Mucosa of descending colon (tissue), 3 donors: Measurements from ENCODE around the gene TMEM170B. TPM values are rescaled to one million over a fixed set of nuclear protein-coding genes. Genes with fewer than 3 reads are reported as not detected.

Experiments used
- ATAC-seq: fragments of 200-7000 bp; cut with Tn5 transposase; one replicate; pipeline ENCODE4 v1.9.1; 2020; ENCODE audit warnings: mild to moderate bottlenecking, moderate library complexity
- DNase-seq, 3 donors: peaks; one replicate each; pipeline ENCODE4 v3.0.0-alpha.2; 2020
- H3K36me3 ChIP-seq: fragments of 200-600 bp; one replicate; pipeline ENCODE4 v1.8.0; 2021; ENCODE audit warnings: low read depth, mild to moderate bottlenecking
- H3K4me1 ChIP-seq: fragments of 200-600 bp; one replicate; pipeline ENCODE4 v1.8.0; 2021; ENCODE audit warnings: low read depth, mild to moderate bottlenecking
- H3K4me3 ChIP-seq: fragments of 200-600 bp; one replicate; pipeline ENCODE4 v1.8.0; 2021; ENCODE audit warnings: mild to moderate bottlenecking
- H3K9me3 ChIP-seq: fragments of 200-600 bp; one replicate; pipeline ENCODE4 v1.8.0; 2021; ENCODE audit warnings: mild to moderate bottlenecking
- intact Hi-C, 2 donors: fragments of 100-400 bp; cut with DNase I in 1 of 2; cut with micrococcal nuclease in 1 of 2; formaldehyde crosslinking; loops; one replicate each; pipeline versions ENCODE4 v1.11.0 to v1.11.1; 2022; cut with DNase I, micrococcal nuclease
- total RNA-seq, 3 donors: library from RNA; stranded (reverse); fragmentation: NEBNext Ultra II Directional in 2 of 3; extraction: Animal tissue kit (Norgen Biotek cat#: 25700) in 2 of 3; gene quantifications; one replicate each; pipeline versions ENCODE4 v1.2.1 to v1.2.4, GENCODE V29; 2021 to 2023
- TF ChIP-seq, protein P1 (sequence below): fragments of 200-600 bp; IDR thresholded peaks from one replicate; pipeline ENCODE4 v1.8.0; 2022; ENCODE audit warnings: antibody characterized with exemption, mild to moderate bottlenecking
- donor health status: DM: no; HTN: no; CAD: no; lungs with moderate emphysema.
- donor health status: DM: no; HTN: no; CAD: no.
- donor health status: DM: no; HTN: yes; CAD: no.

Gene TMEM170B
- total RNA-seq, 3 donors from 2014 or later: 0.98 to 9.0 (median 2.0) TPM

DNA sequence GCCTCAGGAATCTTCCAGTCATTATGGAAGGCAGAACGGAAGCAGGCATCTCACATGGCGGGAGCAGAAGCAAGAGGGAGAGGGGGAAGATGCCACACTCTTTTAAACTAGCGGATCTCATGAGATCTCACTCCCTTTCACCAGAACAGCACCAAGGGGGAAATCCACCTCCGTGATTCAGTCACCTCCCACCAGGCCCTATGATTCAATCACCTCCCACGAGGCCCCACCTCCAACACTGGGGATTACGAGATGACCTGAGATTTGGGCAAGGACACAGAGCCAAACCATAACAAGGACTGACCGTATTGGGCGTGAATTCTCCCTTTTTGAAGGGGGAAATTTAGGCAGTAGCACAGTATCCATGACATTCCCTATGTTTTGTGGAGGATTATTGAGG is 88.8 kb downstream of the TMEM170B start:
- Histone ChIP-seq H3K4me1 (no peaks in the 10 kb centered on the region), H3K9me3 (no peaks in the 10 kb centered on the region), H3K4me3 (no peak overlapping the region), H3K36me3 (no peaks in the 10 kb centered on the region)
- DNase-seq (no peak), ATAC-seq (no peak)
- TF ChIP-seq, protein P1, sequence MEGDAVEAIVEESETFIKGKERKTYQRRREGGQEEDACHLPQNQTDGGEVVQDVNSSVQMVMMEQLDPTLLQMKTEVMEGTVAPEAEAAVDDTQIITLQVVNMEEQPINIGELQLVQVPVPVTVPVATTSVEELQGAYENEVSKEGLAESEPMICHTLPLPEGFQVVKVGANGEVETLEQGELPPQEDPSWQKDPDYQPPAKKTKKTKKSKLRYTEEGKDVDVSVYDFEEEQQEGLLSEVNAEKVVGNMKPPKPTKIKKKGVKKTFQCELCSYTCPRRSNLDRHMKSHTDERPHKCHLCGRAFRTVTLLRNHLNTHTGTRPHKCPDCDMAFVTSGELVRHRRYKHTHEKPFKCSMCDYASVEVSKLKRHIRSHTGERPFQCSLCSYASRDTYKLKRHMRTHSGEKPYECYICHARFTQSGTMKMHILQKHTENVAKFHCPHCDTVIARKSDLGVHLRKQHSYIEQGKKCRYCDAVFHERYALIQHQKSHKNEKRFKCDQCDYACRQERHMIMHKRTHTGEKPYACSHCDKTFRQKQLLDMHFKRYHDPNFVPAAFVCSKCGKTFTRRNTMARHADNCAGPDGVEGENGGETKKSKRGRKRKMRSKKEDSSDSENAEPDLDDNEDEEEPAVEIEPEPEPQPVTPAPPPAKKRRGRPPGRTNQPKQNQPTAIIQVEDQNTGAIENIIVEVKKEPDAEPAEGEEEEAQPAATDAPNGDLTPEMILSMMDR: no peak
- intact Hi-C loops: no loop called here

DNA sequence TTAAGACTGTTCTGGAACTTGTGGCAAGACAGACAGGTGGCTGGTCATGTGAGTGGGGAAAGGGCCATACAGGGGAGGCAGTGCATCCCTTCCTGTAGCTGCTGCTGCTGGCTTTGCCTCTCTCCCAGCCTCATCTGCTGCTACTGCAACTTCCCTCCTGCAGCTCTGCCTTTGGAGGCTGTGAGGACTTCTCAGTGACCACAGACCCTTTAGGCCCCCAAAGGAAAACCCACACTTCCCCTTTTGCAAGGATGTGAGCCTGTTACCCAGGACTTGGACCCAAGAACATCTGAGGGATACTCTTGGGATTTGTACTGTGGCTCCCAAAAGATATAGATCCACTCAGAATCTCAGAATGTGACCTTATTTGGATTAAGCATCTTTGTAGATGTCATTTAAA is 91.0 kb downstream of the TMEM170B start:
- no peak for DNase-seq
- no peak for ATAC-seq
- Histone ChIP-seq H3K4me3 (no peak overlapping the region), H3K9me3 (no peaks in the 10 kb centered on the region), H3K36me3 (no peaks in the 10 kb centered on the region), H3K4me1 (no peaks in the 10 kb centered on the region)
- intact Hi-C loops: no loop called here
- TF ChIP-seq, protein P1: no peak

DNA sequence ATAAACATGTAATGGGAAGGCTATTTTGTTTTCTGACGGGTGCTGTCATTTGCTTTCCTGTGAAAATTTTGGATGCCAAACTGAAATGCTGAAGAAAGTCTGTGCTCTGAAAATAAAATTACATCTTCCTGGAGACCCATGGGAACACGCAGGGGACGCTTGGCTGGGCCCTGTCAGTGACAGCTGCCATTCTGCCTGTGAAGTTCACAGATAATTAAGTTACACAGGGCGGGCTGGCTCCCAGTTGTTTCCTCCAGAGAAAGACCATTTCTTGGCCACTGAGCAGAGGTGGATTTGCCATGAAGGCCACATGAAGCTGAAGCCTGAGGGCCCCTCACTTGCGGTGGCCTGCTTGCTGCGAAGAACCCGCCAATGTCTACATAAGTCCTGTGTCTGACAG is 93.5 kb downstream of the TMEM170B start:
- intact Hi-C loops: no loop called here
- TF ChIP-seq, protein P1: no peak
- ATAC-seq: no peak
- Histone ChIP-seq H3K4me3 (no peak overlapping the region), H3K36me3 (no peaks in the 10 kb centered on the region), H3K4me1 (no peaks in the 10 kb centered on the region), H3K9me3 (no peaks in the 10 kb centered on the region)
- DNase-seq: no peak

DNA sequence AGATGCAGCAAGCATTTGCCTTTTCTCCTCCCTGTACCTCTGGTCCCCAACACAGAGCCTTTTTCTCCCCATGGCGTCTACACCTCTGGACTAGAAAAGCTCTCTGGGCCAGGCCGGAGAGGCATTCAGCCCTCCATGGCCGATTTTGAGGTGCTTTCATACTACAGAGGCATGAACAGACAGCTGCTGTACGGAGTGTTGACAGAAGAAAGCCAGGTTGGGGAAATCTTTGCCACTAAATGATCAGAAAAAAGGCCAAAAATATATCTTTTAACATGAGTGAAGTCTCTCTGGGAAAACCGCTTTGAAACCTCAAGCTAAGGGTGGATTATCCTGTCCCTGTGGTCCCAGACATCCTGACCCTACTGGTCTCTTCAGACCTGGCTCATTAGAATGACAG is 94.0 kb downstream of the TMEM170B start:
- Histone ChIP-seq H3K9me3 (no peaks in the 10 kb centered on the region), H3K36me3 (no peaks in the 10 kb centered on the region), H3K4me3 (no peak overlapping the region), H3K4me1 (no peaks in the 10 kb centered on the region)
- DNase-seq (no peak), ATAC-seq (no peak)
- intact Hi-C loops: no loop called here
- TF ChIP-seq, protein P1: no peak

DNA sequence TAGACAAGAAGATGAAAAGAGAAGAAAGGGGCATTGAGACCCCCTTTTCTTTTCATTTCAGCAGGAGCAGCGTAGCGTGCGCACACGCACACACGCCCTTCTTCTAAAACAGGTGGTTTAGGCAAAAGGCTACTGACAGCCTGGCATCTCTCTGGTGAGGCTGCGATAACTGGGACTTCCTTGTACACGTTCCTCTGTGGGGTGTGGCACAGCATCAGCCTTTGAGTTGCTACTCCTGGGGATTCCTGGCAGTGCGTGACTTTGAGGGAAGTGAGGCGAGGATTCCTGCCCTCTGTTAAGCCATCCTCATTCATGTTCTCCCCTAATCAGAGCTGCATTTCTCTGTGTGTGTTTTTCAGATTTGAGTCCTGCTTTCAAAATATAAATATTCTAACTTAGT is 94.7 kb downstream of the TMEM170B start:
- peak; percentile 96 for ATAC-seq
- Histone ChIP-seq H3K4me3 (no peak overlapping the region), H3K4me1 (no peaks in the 10 kb centered on the region), H3K36me3 (no peaks in the 10 kb centered on the region), H3K9me3 (no peaks in the 10 kb centered on the region)
- intact Hi-C loops: no loop called here
- DNase-seq: peak in 2 of 3 donors; percentile 40 to 48
- TF ChIP-seq, protein P1: no peak

DNA sequence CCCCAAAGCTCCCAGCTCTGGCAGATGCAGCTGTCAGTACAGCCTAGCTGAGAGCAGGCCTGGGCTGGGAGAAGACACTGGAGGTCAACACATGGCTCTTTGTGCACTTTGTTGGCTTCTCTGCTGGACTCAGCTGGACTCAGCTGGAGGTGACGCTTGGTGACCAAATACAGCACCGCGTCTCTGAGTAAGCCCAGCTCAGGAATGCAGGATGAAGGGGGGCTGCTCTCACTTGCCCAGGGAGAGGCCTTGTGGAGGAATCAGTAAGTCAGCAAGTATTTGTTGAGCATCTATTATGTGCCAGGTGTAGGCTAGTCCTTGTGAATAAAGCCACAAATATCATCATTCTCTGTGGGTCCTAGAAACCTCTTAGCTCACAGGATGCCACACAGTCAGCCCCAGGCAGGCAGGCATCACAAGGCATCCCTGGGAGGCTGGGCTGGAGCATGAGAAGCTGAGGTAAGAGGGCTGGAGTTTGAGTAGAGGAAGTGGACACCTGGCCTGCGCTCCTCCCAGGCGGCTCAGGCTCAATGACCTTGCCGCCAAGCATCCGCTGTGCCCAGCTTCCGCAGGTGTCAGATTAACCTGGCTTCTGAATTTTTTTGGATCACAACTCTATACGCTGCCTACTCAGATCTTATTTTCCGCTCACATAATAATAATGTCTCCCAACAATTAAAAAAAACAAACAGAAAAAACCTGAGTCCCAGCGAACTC is 95.4 kb downstream of the TMEM170B start:
- no peaks in the 10 kb centered on the region for H3K9me3 ChIP-seq
- no peak overlapping the region for H3K4me3 ChIP-seq
- no peaks in the 10 kb centered on the region for H3K4me1 ChIP-seq
- TF ChIP-seq, protein P1: no peak
- H3K36me3 ChIP-seq: no peaks in the 10 kb centered on the region
- ATAC-seq (peak; percentile 10), DNase-seq (no peak)
- intact Hi-C loops: no loop called here
